Inferior parietal cortex (tissue), 1 donor: ENCODE results near the gene ITPR2.
"Not testable (repeated sequence)": the region's sequence is repeated elsewhere in the genome, so short reads cannot be mapped to it uniquely, and the experiment has no call there.

Source experiments
- DNase-seq: peaks from one replicate; pipeline ENCODE4 v3.0.0-alpha.2; 2016; ENCODE audit errors: extremely low spot score

ITPR2 gene

DNA sequence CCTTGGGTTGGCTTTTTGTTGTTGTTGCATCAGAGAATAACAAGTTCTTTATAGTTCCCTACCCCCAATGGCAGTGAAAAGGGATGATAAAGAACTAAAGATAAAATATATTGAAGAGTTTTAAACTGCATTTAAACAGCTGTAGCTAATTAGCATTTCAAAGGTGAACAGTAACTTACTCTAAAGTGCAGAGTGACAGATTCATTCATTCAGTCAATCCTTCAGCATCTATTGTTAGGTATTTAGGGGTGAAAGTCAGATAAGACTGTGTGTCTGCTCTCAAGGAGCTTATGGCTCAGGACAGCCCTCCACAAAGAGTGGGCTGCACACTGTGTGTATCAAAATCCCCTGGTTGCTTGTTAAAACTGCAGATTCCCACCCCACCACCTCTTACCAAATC, 491.5 kb downstream of the ITPR2 start:
- DNase-seq, result no peak

GRCh38 chr12:26340649-26341048, 492.3 kb downstream of the ITPR2 start:
- DNase-seq, result no peak

- DNase-seq, result no peak
Measured at GRCh38 chr12:26339976-26340375, 493.0 kb downstream of the ITPR2 start.

DNA sequence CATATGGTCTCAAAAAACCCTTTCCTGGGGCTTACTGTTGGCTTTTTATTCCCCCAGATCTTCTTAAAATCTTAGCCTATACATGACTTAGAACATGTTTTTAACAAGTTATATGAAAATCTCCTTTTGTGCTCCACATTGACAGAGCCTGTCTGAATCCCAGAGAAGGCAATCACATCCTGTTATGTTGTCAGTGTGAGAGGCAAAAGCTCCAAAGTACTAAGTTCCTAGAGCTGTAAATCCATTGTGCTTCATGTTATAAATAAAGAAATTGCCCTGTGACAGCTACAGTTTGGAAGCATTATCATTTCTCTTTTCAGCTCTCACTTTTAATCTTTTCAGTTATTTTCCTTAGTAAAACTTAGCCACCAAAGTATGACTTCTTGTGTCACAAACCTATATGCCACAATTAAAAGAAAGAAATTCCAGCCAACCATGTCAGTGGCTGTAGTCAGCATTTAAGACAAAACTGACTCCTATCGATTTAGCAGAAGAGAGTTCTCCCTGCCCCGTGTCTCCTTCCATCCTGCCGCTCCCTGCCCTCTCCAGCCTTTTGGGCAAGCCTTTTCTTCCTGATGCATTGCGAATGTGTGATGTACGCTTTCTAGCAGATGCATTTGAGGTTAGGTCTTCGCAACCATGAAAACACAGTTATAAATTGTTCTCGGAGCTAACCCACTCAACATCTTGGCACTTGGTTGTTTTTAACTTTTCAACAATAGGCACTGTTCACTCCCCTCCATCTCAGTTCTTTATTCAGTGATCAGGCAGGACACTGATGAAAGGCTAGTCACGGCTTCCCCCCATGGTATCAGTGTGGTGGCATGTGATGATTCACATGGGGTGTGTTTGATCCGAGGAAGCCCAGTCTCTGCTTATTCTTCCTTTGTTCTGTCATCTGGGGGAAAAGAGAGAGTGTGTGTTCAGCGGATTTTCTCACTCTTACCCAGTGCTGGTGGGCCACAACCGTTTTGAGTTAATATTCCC, 494.1 kb downstream of the ITPR2 start:
- peak; percentile 83 for DNase-seq

- no peak for DNase-seq
Measured at GRCh38 chr12:26335651-26336050, 497.3 kb downstream of the ITPR2 start.

DNA sequence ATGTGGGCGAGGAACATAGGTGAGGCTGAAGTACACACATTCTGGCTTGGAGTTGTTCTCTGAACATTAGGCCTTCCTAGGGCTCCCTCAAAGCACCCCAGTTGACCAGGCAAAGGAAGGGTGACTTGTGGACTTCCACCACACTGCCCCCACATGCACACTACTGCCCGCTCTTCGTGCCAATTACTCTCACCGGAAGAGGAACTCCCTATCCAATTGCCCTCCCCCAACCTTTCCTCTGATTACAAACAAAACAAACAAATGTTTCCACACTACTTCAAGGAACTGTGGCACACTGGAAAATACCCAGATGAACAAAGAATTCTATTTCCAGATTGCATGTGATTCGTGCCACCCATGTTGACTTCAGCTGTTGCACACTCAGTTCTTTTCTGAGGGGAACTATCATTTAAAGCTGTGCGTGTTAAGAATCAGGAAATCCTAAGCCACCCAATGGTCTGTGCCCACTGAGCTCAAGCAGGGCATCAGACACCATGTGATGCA, 498.3 kb downstream of the ITPR2 start:
- no peak for DNase-seq

GRCh38 chr12:26331960-26332359, 501.0 kb downstream of the ITPR2 start:
- no peak for DNase-seq

DNA sequence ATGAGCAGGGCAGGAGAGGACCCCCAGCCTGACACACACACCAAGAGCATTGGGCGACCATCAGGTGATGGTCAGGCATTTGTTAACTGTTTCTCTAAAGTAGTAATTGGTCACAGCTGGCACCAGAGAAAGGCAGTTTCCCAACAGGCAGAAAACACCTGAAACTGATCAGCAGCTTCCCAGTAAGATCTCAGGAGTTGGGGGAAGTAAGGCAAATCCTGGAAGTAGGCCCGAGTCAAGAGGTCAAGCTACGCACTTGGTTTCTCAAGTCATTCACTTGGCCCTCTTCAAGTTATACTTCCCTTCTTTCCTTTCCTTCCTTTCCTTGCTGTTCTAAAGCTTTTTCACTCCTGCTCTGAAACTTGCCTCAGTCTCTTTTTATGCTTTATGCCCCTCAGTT, 501.9 kb downstream of the ITPR2 start:
- no peak for DNase-seq

DNA sequence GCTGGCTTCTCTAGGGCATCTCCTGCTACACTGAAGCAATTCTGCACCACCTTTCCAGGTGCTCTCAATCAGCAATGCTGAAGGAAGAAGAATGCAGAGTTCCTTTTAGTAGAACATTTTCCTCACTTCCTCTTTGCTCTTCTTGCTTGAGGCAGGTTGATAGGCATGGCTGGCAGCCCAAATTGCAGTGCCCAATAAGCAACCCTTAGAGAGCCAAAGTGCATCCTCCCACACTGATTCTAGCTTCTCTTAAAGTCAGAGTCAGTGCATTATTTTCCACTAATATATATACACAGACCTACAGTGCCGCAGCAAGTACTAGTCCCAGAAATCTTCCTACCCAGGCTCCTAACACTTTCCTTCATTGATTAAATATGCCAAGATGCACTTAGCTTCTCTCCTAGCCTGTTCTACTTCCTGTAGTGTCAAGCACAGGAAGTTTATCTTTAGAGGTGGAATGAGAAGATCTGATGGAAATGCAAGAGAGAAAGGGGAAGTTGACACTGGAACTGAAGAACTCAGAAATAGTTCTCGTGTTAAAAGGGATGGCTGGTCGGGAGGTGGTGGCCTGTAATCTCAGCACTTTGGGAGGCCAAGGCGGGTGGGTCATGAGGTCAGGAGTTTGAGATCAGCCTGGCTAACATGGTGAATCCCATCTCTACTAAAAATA, 504.9 kb downstream of the ITPR2 start:
- no peak for DNase-seq

DNA sequence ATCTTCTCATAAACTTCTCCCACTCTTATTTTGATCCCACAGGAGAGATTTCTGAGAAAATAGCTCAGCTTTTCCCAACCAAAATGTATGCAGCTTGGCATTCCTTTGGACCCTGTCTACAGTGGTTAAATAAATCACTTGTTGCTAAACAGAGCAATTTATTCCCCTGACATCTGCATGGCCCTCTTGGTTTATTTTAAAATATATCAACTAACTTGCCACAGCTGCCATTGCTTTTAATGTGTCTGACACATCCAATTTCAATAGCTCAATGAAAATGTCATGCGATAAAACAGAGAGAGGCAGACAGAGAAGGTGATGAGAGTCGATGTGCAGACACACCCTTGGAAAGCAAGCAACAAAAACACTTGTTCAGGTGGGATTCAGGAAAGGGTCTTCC, 509.3 kb downstream of the ITPR2 start:
- no peak for DNase-seq

DNA sequence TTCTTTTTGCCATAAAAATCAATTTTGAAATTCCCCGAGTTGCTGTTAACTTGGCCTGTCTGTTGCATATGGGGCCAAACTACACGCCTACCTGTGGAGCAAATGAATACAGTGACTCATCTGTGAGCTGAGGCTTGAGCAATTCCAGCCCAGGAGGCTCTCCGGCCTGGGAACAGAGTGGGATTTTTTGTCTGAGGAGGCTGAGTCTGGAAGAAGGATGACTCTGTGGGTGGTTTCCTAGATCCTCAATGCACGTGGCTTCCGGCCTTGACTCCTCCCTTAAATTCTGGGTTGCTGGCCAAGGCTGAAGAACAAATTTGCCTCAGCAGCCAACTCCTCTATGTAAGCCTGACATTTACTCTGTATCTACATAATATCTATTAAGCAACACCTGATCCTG, 513.5 kb downstream of the ITPR2 start:
- no peak for DNase-seq

- DNase-seq, result no peak
Measured at GRCh38 chr12:26318661-26319068, 514.3 kb downstream of the ITPR2 start.

GRCh38 chr12:26317942-26318575, 514.9 kb downstream of the ITPR2 start:
- DNase-seq, result no peak

- DNase-seq, result not testable (repeated sequence)
Measured at GRCh38 chr12:26314103-26314502, 518.9 kb downstream of the ITPR2 start.

GRCh38 chr12:26310489-26310888, 522.5 kb downstream of the ITPR2 start:
- DNase-seq, result not testable (repeated sequence)

GRCh38 chr12:26309634-26310033, 523.4 kb downstream of the ITPR2 start:
- no peak for DNase-seq

DNA sequence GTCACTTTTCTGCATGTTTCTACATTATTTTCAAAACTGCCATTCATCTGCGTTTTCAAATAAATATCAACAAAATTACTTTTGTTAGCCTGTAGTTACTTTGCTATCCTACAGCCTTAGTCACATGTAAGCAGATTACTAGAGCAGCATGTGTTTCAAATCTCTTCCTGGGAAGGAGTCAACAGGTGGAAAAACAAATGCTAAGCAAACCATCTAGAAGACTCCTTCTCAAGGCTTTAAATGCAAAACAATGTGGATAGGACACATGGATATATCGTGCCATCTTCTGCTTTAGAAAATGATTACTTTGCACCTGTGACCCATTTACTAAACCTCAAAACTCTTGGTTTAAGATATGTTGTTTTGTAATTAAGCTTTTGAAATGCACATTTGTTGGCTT, 528.7 kb downstream of the ITPR2 start:
- no peak for DNase-seq

- no peak for DNase-seq
Measured at GRCh38 chr12:26303418-26303817, 529.6 kb downstream of the ITPR2 start.

DNA sequence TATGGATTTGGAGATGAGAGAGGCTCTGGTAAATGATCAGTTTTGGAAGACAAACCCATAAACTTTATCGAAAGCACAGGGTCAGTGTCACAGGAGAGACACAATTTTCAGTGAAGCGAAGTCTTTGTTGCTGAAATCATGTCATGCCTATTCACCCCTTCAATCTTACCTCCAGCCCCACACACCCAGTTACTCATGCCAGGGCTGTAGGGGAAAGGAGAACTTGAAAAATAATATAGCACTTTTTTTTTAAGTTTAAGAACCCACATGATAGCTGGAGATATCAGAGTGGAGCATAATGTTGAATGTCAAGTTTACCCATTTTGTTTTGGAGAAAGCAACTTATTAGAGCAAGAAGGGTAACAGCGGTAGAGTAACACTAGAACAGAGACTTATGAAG, 530.2 kb downstream of the ITPR2 start:
- DNase-seq, result no peak

DNA sequence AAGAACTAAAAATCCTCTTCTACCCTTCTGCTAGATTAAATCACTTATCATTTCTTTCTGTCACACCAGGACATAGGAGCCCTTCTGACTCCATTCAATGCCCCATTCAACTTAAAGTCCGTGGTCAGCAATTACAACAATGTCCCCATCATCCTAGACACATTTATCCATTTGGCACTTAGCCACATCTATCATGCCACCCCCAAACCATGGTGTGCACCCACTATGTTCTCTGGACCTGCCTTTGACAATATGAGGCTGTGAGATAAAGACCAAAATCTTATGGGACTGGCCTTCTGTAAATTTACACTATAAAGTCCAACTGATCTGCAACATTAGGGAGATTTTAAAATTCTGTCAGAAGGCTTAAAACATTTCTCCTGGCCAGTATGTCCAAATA, 533.2 kb downstream of the ITPR2 start:
- DNase-seq, result no peak

- peak; percentile 45 for DNase-seq
Measured at GRCh38 chr12:26298785-26299621, 534.0 kb downstream of the ITPR2 start.
